ENCODE data around the gene PBOV1.

DNA sequence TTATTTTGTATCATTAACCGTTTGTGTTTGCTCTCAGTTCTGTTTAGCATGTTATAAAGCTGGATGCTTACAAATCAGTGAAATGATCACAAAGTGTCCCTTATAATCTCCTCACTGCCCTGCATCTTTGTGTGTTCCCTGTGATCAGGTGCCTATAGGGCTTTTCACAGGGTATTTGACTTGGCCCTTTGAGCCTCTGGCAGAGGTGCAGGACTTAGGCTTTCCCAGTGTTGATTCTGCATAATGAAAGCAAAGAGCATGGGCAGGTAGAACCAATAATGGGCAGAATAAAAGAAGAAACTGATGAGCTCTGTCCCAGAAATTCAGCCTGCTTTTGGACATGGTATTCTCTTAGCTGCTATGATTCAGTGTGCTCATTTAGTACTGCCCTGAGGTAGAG lies 16.9 kb upstream of the PBOV1 start:
- TF ChIP-seq POLR2A (IDR thresholded peaks at IDR 0.05): no peak
- TF ChIP-seq, protein P1, sequence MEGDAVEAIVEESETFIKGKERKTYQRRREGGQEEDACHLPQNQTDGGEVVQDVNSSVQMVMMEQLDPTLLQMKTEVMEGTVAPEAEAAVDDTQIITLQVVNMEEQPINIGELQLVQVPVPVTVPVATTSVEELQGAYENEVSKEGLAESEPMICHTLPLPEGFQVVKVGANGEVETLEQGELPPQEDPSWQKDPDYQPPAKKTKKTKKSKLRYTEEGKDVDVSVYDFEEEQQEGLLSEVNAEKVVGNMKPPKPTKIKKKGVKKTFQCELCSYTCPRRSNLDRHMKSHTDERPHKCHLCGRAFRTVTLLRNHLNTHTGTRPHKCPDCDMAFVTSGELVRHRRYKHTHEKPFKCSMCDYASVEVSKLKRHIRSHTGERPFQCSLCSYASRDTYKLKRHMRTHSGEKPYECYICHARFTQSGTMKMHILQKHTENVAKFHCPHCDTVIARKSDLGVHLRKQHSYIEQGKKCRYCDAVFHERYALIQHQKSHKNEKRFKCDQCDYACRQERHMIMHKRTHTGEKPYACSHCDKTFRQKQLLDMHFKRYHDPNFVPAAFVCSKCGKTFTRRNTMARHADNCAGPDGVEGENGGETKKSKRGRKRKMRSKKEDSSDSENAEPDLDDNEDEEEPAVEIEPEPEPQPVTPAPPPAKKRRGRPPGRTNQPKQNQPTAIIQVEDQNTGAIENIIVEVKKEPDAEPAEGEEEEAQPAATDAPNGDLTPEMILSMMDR (IDR thresholded peaks at IDR 0.05): no peak
